Measurements from ENCODE around the gene TANK. TPM values are rescaled to one million over a fixed set of nuclear protein-coding genes. Genes with fewer than 3 reads are reported as not detected.

The TANK gene
- total and polyA plus RNA-seq, 4 donors = 17.2 to 62.1 (median 42.3) TPM

GRCh38 chr2:161165811-161166210 lies 5.6 kb downstream of the TANK start:
- Histone ChIP-seq H3K36me3 (ENCODE audit: control insufficient read depth in 4 of 4, insufficient read depth in 3 of 4, low read depth in 1 of 4, low read length in 3 of 4) (peaks cover 0 to 6% (median 2%) of the 10 kb centered on the region in 4 donors), H3K9me3 (ENCODE audit: control insufficient read depth in 4 of 4, low read length in 3 of 4) (no peaks in the 10 kb centered on the region), H3K27me3 (ENCODE audit: control insufficient read depth in 4 of 4, insufficient read depth in 4 of 4, low read length in 3 of 4) (no peaks in the 10 kb centered on the region), H3K4me3 (ENCODE audit: low read depth in 1 of 3, low read length in 3 of 3) (no peak overlapping the region), H3K27ac (ENCODE audit: low read depth in 1 of 2, low read length in 2 of 2) (no peak overlapping the region), H3K9ac (ENCODE audit: low read depth in 1 of 2, low read length in 2 of 2) (no peak overlapping the region), H3K4me1 (ENCODE audit: control insufficient read depth in 4 of 4, insufficient read depth in 4 of 4, low read length in 3 of 4) (peaks cover 2 to 49% (median 23%) of the 10 kb centered on the region in 4 donors)
- WGBS = 86% methylated on average over 1 of the region's 1 CpG
- no peak for TF ChIP-seq RAD21 (IDR thresholded peaks at IDR 0.05)
- TF ChIP-seq SP1 (IDR thresholded peaks at IDR 0.05) = no peak
- no peak for TF ChIP-seq HNF4A (conservative IDR thresholded peaks at IDR 0.05)
- no peak for TF ChIP-seq EGR1 (IDR thresholded peaks at IDR 0.05; ENCODE audit: low read depth in 2 of 2)
- TF ChIP-seq RXRA (IDR thresholded peaks at IDR 0.05) = no peak
- no peak for TF ChIP-seq ATF3 (IDR thresholded peaks at IDR 0.05)
- TF ChIP-seq GABPA (IDR thresholded peaks at IDR 0.05 in 1 of 2, conservative IDR thresholded peaks at IDR 0.05 in 1 of 2) = no peak
- no peak for TF ChIP-seq FOXA1 (IDR thresholded peaks at IDR 0.05)
- TF ChIP-seq MAX (IDR thresholded peaks at IDR 0.05) = no peak
- TF ChIP-seq HNF4G (IDR thresholded peaks at IDR 0.05) = no peak
- TF ChIP-seq YY1 (IDR thresholded peaks at IDR 0.05) = no peak
- no peak for DNase-seq (ENCODE audit: low spot score)

- no peak overlapping the region for H3K9ac ChIP-seq (ENCODE audit: low read depth in 1 of 2, low read length in 2 of 2)
- 90% methylated on average over 6 of the region's 6 CpGs for WGBS
- H3K27ac ChIP-seq (ENCODE audit: low read depth in 1 of 2, low read length in 2 of 2) = no peak overlapping the region
- H3K4me3 ChIP-seq (ENCODE audit: low read depth in 1 of 3, low read length in 3 of 3) = no peak overlapping the region
- H3K4me1 ChIP-seq (ENCODE audit: control insufficient read depth in 4 of 4, insufficient read depth in 4 of 4, low read length in 3 of 4) = peaks cover 8 to 50% (median 26%) of the 10 kb centered on the region in 4 donors
- H3K27me3 ChIP-seq (ENCODE audit: control insufficient read depth in 4 of 4, insufficient read depth in 4 of 4, low read length in 3 of 4) = no peaks in the 10 kb centered on the region
- no peak for DNase-seq (ENCODE audit: low spot score)
- H3K9me3 ChIP-seq (ENCODE audit: control insufficient read depth in 4 of 4, low read length in 3 of 4) = no peaks in the 10 kb centered on the region
- TF ChIP-seq ATF3 (IDR thresholded peaks at IDR 0.05) (no peak), JUND (IDR thresholded peaks at IDR 0.05) (no peak), MAX (IDR thresholded peaks at IDR 0.05) (no peak), ZBTB33 (IDR thresholded peaks at IDR 0.05) (no peak), RXRA (IDR thresholded peaks at IDR 0.05) (no peak), SP1 (IDR thresholded peaks at IDR 0.05) (no peak)
- peaks cover 0 to 6% (median 2%) of the 10 kb centered on the region in 4 donors for H3K36me3 ChIP-seq (ENCODE audit: control insufficient read depth in 4 of 4, insufficient read depth in 3 of 4, low read depth in 1 of 4, low read length in 3 of 4)
Measured at GRCh38 chr2:161166538-161167409, 6.5 kb downstream of the TANK start.

GRCh38 chr2:161169335-161169734 lies 9.1 kb downstream of the TANK start:
- Histone ChIP-seq H3K36me3 (ENCODE audit: control insufficient read depth in 4 of 4, insufficient read depth in 3 of 4, low read depth in 1 of 4, low read length in 3 of 4) (peaks cover 0 to 5% (median 2%) of the 10 kb centered on the region in 4 donors), H3K9me3 (ENCODE audit: control insufficient read depth in 4 of 4, low read length in 3 of 4) (no peaks in the 10 kb centered on the region), H3K9ac (ENCODE audit: low read depth in 1 of 2, low read length in 2 of 2) (no peak overlapping the region), H3K27ac (ENCODE audit: low read depth in 1 of 2, low read length in 2 of 2) (no peak overlapping the region), H3K27me3 (ENCODE audit: control insufficient read depth in 4 of 4, insufficient read depth in 4 of 4, low read length in 3 of 4) (no peaks in the 10 kb centered on the region), H3K4me3 (ENCODE audit: low read depth in 1 of 3, low read length in 3 of 3) (no peak overlapping the region), H3K4me1 (ENCODE audit: control insufficient read depth in 4 of 4, insufficient read depth in 4 of 4, low read length in 3 of 4) (peaks cover 8 to 42% (median 14%) of the 10 kb centered on the region in 4 donors)
- DNase-seq (ENCODE audit: low spot score) = no peak
- 87% methylated on average over 2 of the region's 2 CpGs for WGBS
- no peak for TF ChIP-seq FOXA2 (IDR thresholded peaks at IDR 0.05)
- no peak for TF ChIP-seq ATF3 (IDR thresholded peaks at IDR 0.05)
